ENCODE data around the gene FOXP1.

The FOXP1 gene

GRCh38 chr3:71077070-71077469, 506.5 kb downstream of the FOXP1 start:
- no peak for DNase-seq (ENCODE audit: low read depth in 2 of 2)

- no peak for DNase-seq (ENCODE audit: low read depth in 2 of 2)
Observed at GRCh38 chr3:71076361-71077002, 507.0 kb downstream of the FOXP1 start.

GRCh38 chr3:71075494-71075893, 508.0 kb downstream of the FOXP1 start:
- DNase-seq (ENCODE audit: low read depth in 2 of 2) = no peak

GRCh38 chr3:71074423-71074822, 509.1 kb downstream of the FOXP1 start:
- no peak for DNase-seq (ENCODE audit: low read depth in 2 of 2)

GRCh38 chr3:71072986-71073385, 510.5 kb downstream of the FOXP1 start:
- DNase-seq (ENCODE audit: low read depth in 2 of 2) = no peak

- no peak for DNase-seq (ENCODE audit: low read depth in 2 of 2)
Observed at GRCh38 chr3:71072287-71072686, 511.2 kb downstream of the FOXP1 start.

GRCh38 chr3:71070497-71071463, 512.7 kb downstream of the FOXP1 start:
- DNase-seq (ENCODE audit: low read depth in 2 of 2) = no peak

- no peak for DNase-seq (ENCODE audit: low read depth in 2 of 2)
Observed at GRCh38 chr3:71069797-71070196, 513.7 kb downstream of the FOXP1 start.

GRCh38 chr3:71067977-71068654, 515.4 kb downstream of the FOXP1 start:
- DNase-seq (ENCODE audit: low read depth in 2 of 2) = no peak

GRCh38 chr3:71066849-71067261, 516.7 kb downstream of the FOXP1 start:
- no peak for DNase-seq (ENCODE audit: low read depth in 2 of 2)

GRCh38 chr3:71066356-71066755, 517.2 kb downstream of the FOXP1 start:
- DNase-seq (ENCODE audit: low read depth in 2 of 2) = no peak

GRCh38 chr3:71065764-71066013, 517.8 kb downstream of the FOXP1 start:
- DNase-seq (ENCODE audit: low read depth in 2 of 2) = no peak

GRCh38 chr3:71064956-71065763, 518.4 kb downstream of the FOXP1 start:
- DNase-seq (ENCODE audit: low read depth in 2 of 2) = no peak

GRCh38 chr3:71064291-71064955, 519.1 kb downstream of the FOXP1 start:
- DNase-seq (ENCODE audit: low read depth in 2 of 2) = no peak

GRCh38 chr3:71063773-71064290, 519.7 kb downstream of the FOXP1 start:
- DNase-seq (ENCODE audit: low read depth in 2 of 2) = no peak

- DNase-seq (ENCODE audit: low read depth in 2 of 2) = no peak
Observed at GRCh38 chr3:71062952-71063772, 520.4 kb downstream of the FOXP1 start.

GRCh38 chr3:71062037-71062932, 521.2 kb downstream of the FOXP1 start:
- no peak for DNase-seq (ENCODE audit: low read depth in 2 of 2)

GRCh38 chr3:71061581-71061980, 521.9 kb downstream of the FOXP1 start:
- DNase-seq (ENCODE audit: low read depth in 2 of 2) = no peak

- no peak for DNase-seq (ENCODE audit: low read depth in 2 of 2)
Observed at GRCh38 chr3:71061037-71061436, 522.5 kb downstream of the FOXP1 start.
